IMR-90 (cell line): ENCODE results near the gene LEO1. TPM values are rescaled to one million over a fixed set of nuclear protein-coding genes. Genes with fewer than 3 reads are reported as not detected.

Experiments used
- ATAC-seq: fragments of 200-7000 bp; cut with Tn5 transposase; 2 replicates; pipeline ENCODE4 v1.9.1; 2020; ENCODE audit warnings: low read depth, mild to moderate bottlenecking, moderate library complexity
- BruUV-seq: library from RNA; stranded (reverse); fragments of 400-500 nt; replicated peaks from 2 replicates; lab custom pipeline; 2021; lab: Mats Ljungman, UMichigan
- CTCF ChIA-PET: fragments of 300-600 bp; formaldehyde crosslinking; extraction: SDS; loops from one replicate; lab custom pipeline; 2021; ENCODE audit warnings: antibody characterized with exemption; lab: Yijun Ruan, JAX
- POLR2A ChIA-PET: fragments of 300-600 bp; sonication (Branson Sonifier 250); formaldehyde crosslinking; loops from one replicate; lab custom pipeline; 2022; ENCODE audit warnings: antibody characterized with exemption; ENCODE audit not compliant: unreplicated experiment; lab: Charles Lee
- DNase-seq: peaks from one replicate; pipeline ENCODE4 v3.0.0; 2013
- H2AFZ ChIP-seq: replicated peaks from 2 replicates; pipeline ENCODE3; 2013; ENCODE audit warnings: low read length, mild to moderate bottlenecking; ENCODE audit not compliant: poor library complexity
- H2AK5ac ChIP-seq: 2 replicates; pipeline ENCODE4 v1.6.1; 2013; ENCODE audit warnings: low read depth, low read length, inconsistent platforms
- H2AK9ac ChIP-seq: replicated peaks from 2 replicates; pipeline ENCODE3; 2013; ENCODE audit warnings: mild to moderate bottlenecking, low read depth, low read length, moderate library complexity; ENCODE audit not compliant: poor library complexity
- H2BK120ac ChIP-seq: 2 replicates; pipeline ENCODE4 v1.6.1; 2013; ENCODE audit warnings: low read depth, low read length, inconsistent platforms
- H2BK15ac ChIP-seq: 3 replicates; pipeline ENCODE4 v1.6.1; 2013; ENCODE audit warnings: low read depth, low read length, inconsistent platforms
- H2BK20ac ChIP-seq: 2 replicates; pipeline ENCODE4 v1.6.1; 2013; ENCODE audit warnings: low read depth, mild to moderate bottlenecking, inconsistent platforms, low read length, moderate library complexity
- H2BK5ac ChIP-seq: 2 replicates; pipeline ENCODE4 v1.6.1; 2013; ENCODE audit warnings: mild to moderate bottlenecking, low read depth, low read length, inconsistent platforms; ENCODE audit not compliant: poor library complexity, severe bottlenecking
- H3K14ac ChIP-seq: replicated peaks from 2 replicates; pipeline ENCODE4 v1.6.1; 2013; ENCODE audit warnings: low read depth, low read length, inconsistent platforms
- H3K18ac ChIP-seq: 2 replicates; pipeline ENCODE4 v1.6.1; 2013; ENCODE audit warnings: low read depth, low read length, control low read depth
- H3K23ac ChIP-seq: 2 replicates; pipeline ENCODE4 v1.6.1; 2013; ENCODE audit warnings: low read depth, low read length, inconsistent platforms
- H3K27ac ChIP-seq: 2 replicates; pipeline ENCODE4 v1.5.1; 2013; ENCODE audit warnings: mild to moderate bottlenecking, control low read depth, low read length; ENCODE audit not compliant: insufficient read depth
- H3K27me3 ChIP-seq: 2 replicates; pipeline ENCODE4 v1.6.1; 2013; ENCODE audit warnings: low read length; ENCODE audit not compliant: control insufficient read depth, insufficient read depth
- H3K36me3 ChIP-seq: 2 replicates; pipeline ENCODE4 v1.6.1; 2013; ENCODE audit warnings: low read length, mixed read lengths; ENCODE audit not compliant: control insufficient read depth, insufficient read depth
- H3K4ac ChIP-seq: 2 replicates; pipeline ENCODE4 v1.6.1; 2013; ENCODE audit warnings: low read depth, low read length, inconsistent platforms
- H3K4me1 ChIP-seq: 2 replicates; pipeline ENCODE4 v1.6.1; 2013; ENCODE audit warnings: low read length, mixed read lengths; ENCODE audit not compliant: control insufficient read depth, insufficient read depth
- H3K4me2 ChIP-seq: 2 replicates; pipeline ENCODE4 v1.6.1; 2013; ENCODE audit warnings: low read depth, mild to moderate bottlenecking, control low read depth, low read length, moderate library complexity
- H3K4me3 ChIP-seq: 2 replicates; pipeline ENCODE4 v1.5.1; 2013; ENCODE audit warnings: low read depth, mild to moderate bottlenecking, control low read depth, low read length, moderate library complexity; ENCODE audit not compliant: insufficient read depth
- H3K56ac ChIP-seq: 2 replicates; pipeline ENCODE4 v1.6.1; 2013; ENCODE audit warnings: low read length, inconsistent platforms; ENCODE audit not compliant: insufficient read depth; ENCODE audit errors: extremely low read depth
- H3K79me1 ChIP-seq, 2 experiments: 2 replicates each; pipeline ENCODE4 v1.6.1; 2013; ENCODE audit warnings: low read length in 2 of 2, inconsistent platforms in 1 of 2, low read depth in 1 of 2
- H3K9ac ChIP-seq: 2 replicates; pipeline ENCODE4 v1.6.1; 2013; ENCODE audit warnings: low read depth, low read length, control low read depth
- H3K9me1 ChIP-seq: 2 replicates; pipeline ENCODE4 v1.6.1; 2013; ENCODE audit warnings: low read length, inconsistent platforms; ENCODE audit not compliant: insufficient read depth
- H3K9me3 ChIP-seq: 2 replicates; pipeline ENCODE4 v1.6.1; 2013; ENCODE audit warnings: low read length; ENCODE audit not compliant: control insufficient read depth, insufficient read depth
- H4K20me1 ChIP-seq: 2 replicates; pipeline ENCODE4 v1.6.1; 2013; ENCODE audit warnings: low read length, inconsistent platforms; ENCODE audit not compliant: insufficient read depth
- H4K5ac ChIP-seq: 2 replicates; pipeline ENCODE4 v1.6.1; 2013; ENCODE audit warnings: mild to moderate bottlenecking, low read depth, low read length, control low read depth
- H4K8ac ChIP-seq, 2 experiments: 2 replicates each; pipeline ENCODE4 v1.6.1; 2013; ENCODE audit warnings: low read depth in 2 of 2, low read length in 2 of 2, control low read depth in 1 of 2, inconsistent platforms in 1 of 2
- H4K91ac ChIP-seq: 2 replicates; pipeline ENCODE4 v1.6.1; 2013; ENCODE audit warnings: low read depth, low read length, inconsistent platforms; ENCODE audit not compliant: insufficient read depth
- CEBPB ChIP-seq: IDR thresholded peaks from 2 replicates; pipeline ENCODE4 v1.6.1; 2012; ENCODE audit warnings: low read depth, low read length, improper control_type of control experiment
- CTCF ChIP-seq: conservative IDR thresholded peaks from 2 replicates; pipeline ENCODE4 v1.5.1; 2012; ENCODE audit warnings: mild to moderate bottlenecking, low read depth, low read length, improper control_type of control experiment
- ELK1 ChIP-seq: fragments of 150-350 bp; IDR thresholded peaks from 2 replicates; pipeline ENCODE4 v1.6.1; 2016; ENCODE audit warnings: low read depth, mild to moderate bottlenecking, low read length, moderate library complexity, borderline replicate concordance
- MXI1 ChIP-seq: IDR thresholded peaks from 2 replicates; pipeline ENCODE4 v1.6.1; 2012; ENCODE audit warnings: low read depth, mild to moderate bottlenecking, low read length, moderate library complexity, borderline replicate concordance
- whole genome bisulfite sequencing, 2 experiments: methylation state at CpG; one replicate each; pipeline versions ENCODE4 v1.1.5 to v1.1.7; 2013; ENCODE audit warnings: missing lambda C conversion rate in 2 of 2; ENCODE audit not compliant: insufficient read length in 1 of 2; ENCODE audit errors: extremely low coverage in 2 of 2; 5-methylcytosine and 5-hydroxymethylcytosine counted together
- dilution Hi-C: fragments of 300-500 bp; cut with HindIII; formaldehyde crosslinking; loops from one replicate; pipeline ENCODE4 v1.14.3; 2018; ENCODE audit warnings: low sequenced_read_pairs; ENCODE audit not compliant: unreplicated experiment
- in situ Hi-C: fragments of 300-500 bp; cut with MboI; formaldehyde crosslinking; loops from 3 replicates; pipeline ENCODE4 v1.14.3; 2019; ENCODE audit warnings: low sequenced_read_pairs, inconsistent platforms, mixed read lengths
- intact Hi-C: fragments of 100-400 bp; cut with micrococcal nuclease; formaldehyde crosslinking; loops from 2 replicates; pipeline ENCODE4 v1.10.0; 2022
- polyA plus RNA-seq, 3 experiments: library from polyadenylated mRNA; depleted of rRNA; stranded (reverse); fragments of >200 nt; gene quantifications; 2 replicates each; pipeline ENCODE4 v1.2.3, GENCODE V29; 2012; ENCODE audit warnings: low replicate concordance in 1 of 3
- total RNA-seq: library from RNA; depleted of rRNA; stranded (reverse); fragments of >200 nt; gene quantifications from 2 replicates; pipeline ENCODE4 v1.2.3, GENCODE V29; 2012

The LEO1 gene
- total and polyA plus RNA-seq, 2 of the 4 experiments (the other 2 are of a cell fraction) = 9.0 to 11.5 TPM

- Histone ChIP-seq H2BK5ac (no peak overlapping the region), H2BK15ac (no peak overlapping the region), H3K4me3 (no peak overlapping the region), H4K8ac (no peak overlapping the region), H2AK9ac (no peak overlapping the region), H4K5ac (no peak overlapping the region), H3K4me2 (no peak overlapping the region), H2BK120ac (no peak overlapping the region), H3K79me1 (0 out of 4 replicates have a peak, but pooled peaks cover 0 to under 1% of the 10 kb centered on the region in 2 experiments), H3K56ac (no peak overlapping the region), H3K9me1 (peaks cover 8% of the 10 kb centered on the region; the same call in 1 of the 2 replicates), H3K4me1 (no peaks in the 10 kb centered on the region), H4K91ac (no peak overlapping the region), H2AFZ (no peak overlapping the region), H3K27ac (no peak overlapping the region), H3K9me3 (no peaks in the 10 kb centered on the region), H3K14ac (no peak overlapping the region), H3K4ac (no peak overlapping the region), H2BK20ac (no peak overlapping the region), H3K9ac (no peak overlapping the region), H3K23ac (no peak overlapping the region), H2AK5ac (no peak overlapping the region), H3K27me3 (no peaks in the 10 kb centered on the region), H3K36me3 (peaks cover 10% of the 10 kb centered on the region), H3K18ac (no peak overlapping the region), H4K20me1 (0 out of 2 replicates have a peak, but pooled peaks cover under 1% of the 10 kb centered on the region)
- BruUV-seq = no TSS peak
- no CpG with 5 or more reads among the region's 1 CpG for WGBS, 2 experiments
- dilution Hi-C loops = no loop called here
- ChIA-PET POLR2A (interaction anchor here (0.7 kb wide), 1 partner anchor 103 kb away, joined by 3 read pairs; the partner anchor contains the start of gene TMOD3), CTCF (interaction anchor here (0.6 kb wide), 1 partner anchor 311 kb away, joined by 7 read pairs; no protein-coding TSS in a partner anchor)
- in situ Hi-C loops = no loop called here
- no peak for TF ChIP-seq CEBPB
- TF ChIP-seq CTCF = no peak
- no peak for TF ChIP-seq MXI1
- TF ChIP-seq ELK1 = no peak
- ATAC-seq (no peak), DNase-seq (no peak)
- intact Hi-C loops = no loop called here
These were observed 39.4 kb downstream of the LEO1 start for GRCh38 chr15:51932161-51932560.
